Measurements from ENCODE around the gene NAA38.
"Not testable (repeated sequence)": the region's sequence is repeated elsewhere in the genome, so short reads cannot be mapped to it uniquely, and the experiment has no call there.

Gene NAA38

DNA sequence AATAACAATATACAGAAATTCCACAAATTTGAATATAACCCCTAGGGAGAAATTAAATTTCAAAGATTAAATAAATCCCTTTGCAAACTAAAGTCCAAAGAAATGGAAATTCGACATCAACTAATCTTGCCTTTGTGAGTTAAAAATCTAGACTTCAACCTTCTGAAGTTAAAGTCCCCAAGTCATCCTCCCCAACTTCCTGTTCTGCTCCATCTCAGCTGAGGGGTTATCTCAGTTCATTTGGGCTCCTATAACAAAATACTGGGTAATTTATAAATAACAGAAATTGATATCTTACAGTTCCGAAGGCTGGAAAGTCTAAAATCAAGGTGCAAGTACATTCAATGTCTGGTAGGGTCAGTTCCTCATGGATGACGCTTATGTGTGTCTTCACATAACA is 46.1 kb downstream of the NAA38 start:
- no peaks in the 10 kb centered on the region for H3K9me3 ChIP-seq (replicated peaks; ENCODE audit: insufficient read depth, low read length)
- no peak overlapping the region for H2AFZ ChIP-seq (ENCODE audit: low read length)
- H3K4me1 ChIP-seq (ENCODE audit: low read length) = no peaks in the 10 kb centered on the region
- no peak overlapping the region for H3K4me3 ChIP-seq (ENCODE audit: low read length)
- H3K36me3 ChIP-seq (replicated peaks; ENCODE audit: insufficient read depth, low read length) = no peaks in the 10 kb centered on the region
- H3K79me2 ChIP-seq (ENCODE audit: low read length) = no peaks in the 10 kb centered on the region
- no peak for DNase-seq
- peaks cover 90% of the 10 kb centered on the region for H3K27me3 ChIP-seq (replicated peaks; ENCODE audit: insufficient read depth, low read length)
- TF ChIP-seq EZH2 (optimal IDR thresholded peaks at IDR 0.05; ENCODE audit: low read depth, low read length) (no peak), EZH2phosphoT487 (IDR thresholded peaks at IDR 0.05; ENCODE audit: low read length) (no peak)
- TF ChIP-seq, protein P1, sequence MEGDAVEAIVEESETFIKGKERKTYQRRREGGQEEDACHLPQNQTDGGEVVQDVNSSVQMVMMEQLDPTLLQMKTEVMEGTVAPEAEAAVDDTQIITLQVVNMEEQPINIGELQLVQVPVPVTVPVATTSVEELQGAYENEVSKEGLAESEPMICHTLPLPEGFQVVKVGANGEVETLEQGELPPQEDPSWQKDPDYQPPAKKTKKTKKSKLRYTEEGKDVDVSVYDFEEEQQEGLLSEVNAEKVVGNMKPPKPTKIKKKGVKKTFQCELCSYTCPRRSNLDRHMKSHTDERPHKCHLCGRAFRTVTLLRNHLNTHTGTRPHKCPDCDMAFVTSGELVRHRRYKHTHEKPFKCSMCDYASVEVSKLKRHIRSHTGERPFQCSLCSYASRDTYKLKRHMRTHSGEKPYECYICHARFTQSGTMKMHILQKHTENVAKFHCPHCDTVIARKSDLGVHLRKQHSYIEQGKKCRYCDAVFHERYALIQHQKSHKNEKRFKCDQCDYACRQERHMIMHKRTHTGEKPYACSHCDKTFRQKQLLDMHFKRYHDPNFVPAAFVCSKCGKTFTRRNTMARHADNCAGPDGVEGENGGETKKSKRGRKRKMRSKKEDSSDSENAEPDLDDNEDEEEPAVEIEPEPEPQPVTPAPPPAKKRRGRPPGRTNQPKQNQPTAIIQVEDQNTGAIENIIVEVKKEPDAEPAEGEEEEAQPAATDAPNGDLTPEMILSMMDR (IDR thresholded peaks at IDR 0.05; ENCODE audit: low read length) = no peak
- H3K4me2 ChIP-seq (ENCODE audit: low read depth, low read length) = no peak overlapping the region
- H4K20me1 ChIP-seq (ENCODE audit: insufficient read depth, low read length) = no peaks in the 10 kb centered on the region
- no peak overlapping the region for H3K9ac ChIP-seq (ENCODE audit: low read length)
- H3K27ac ChIP-seq (ENCODE audit: low read length) = no peak overlapping the region
- no peaks in the 10 kb centered on the region for H3K9me2 ChIP-seq (replicated peaks; ENCODE audit: insufficient read depth, low read length)
- no peaks in the 10 kb centered on the region for H3F3A ChIP-seq (ENCODE audit: insufficient read depth, low read length)

DNA sequence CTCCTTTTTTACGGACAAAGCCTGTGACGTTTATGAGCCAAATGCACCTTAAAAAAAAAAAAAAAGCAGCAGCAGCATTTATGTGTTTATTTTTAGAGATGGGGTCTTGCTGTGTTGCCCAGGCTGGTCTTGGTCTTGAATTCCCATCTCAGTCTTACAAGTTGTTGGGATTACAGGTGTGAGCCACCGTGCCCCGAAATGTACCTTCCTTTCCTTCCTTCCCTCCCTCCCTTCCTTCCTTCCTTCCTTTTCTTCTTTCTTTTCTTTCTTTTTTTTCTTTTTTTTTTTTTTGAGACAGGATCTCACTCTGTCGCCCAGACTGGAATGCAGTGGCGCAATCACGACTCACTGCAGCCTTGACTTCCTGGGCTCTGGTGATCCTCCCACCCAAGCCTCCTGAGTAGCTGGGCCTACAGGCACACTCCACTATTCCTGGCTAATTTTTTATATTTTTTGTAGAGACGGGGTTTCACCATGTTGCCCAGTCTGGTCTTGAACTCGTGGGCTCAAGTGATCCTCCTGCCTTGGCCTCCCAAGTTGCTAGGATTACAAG is 47.5 kb downstream of the NAA38 start:
- H3K4me3 ChIP-seq (ENCODE audit: low read length); H3K9ac ChIP-seq (ENCODE audit: low read length); H3K79me2 ChIP-seq (ENCODE audit: low read length); H3K9me3 ChIP-seq (replicated peaks; ENCODE audit: insufficient read depth, low read length); H2AFZ ChIP-seq (ENCODE audit: low read length); H3K27ac ChIP-seq (ENCODE audit: low read length); H3K4me1 ChIP-seq (ENCODE audit: low read length); H3F3A ChIP-seq (ENCODE audit: insufficient read depth, low read length); DNase-seq; H4K20me1 ChIP-seq (ENCODE audit: insufficient read depth, low read length); H3K4me2 ChIP-seq (ENCODE audit: low read depth, low read length); H3K36me3 ChIP-seq (replicated peaks; ENCODE audit: insufficient read depth, low read length); H3K9me2 ChIP-seq (replicated peaks; ENCODE audit: insufficient read depth, low read length): not testable (repeated sequence)
- H3K27me3 ChIP-seq (replicated peaks; ENCODE audit: insufficient read depth, low read length) = peaks cover 90% of the 10 kb centered on the region

DNA sequence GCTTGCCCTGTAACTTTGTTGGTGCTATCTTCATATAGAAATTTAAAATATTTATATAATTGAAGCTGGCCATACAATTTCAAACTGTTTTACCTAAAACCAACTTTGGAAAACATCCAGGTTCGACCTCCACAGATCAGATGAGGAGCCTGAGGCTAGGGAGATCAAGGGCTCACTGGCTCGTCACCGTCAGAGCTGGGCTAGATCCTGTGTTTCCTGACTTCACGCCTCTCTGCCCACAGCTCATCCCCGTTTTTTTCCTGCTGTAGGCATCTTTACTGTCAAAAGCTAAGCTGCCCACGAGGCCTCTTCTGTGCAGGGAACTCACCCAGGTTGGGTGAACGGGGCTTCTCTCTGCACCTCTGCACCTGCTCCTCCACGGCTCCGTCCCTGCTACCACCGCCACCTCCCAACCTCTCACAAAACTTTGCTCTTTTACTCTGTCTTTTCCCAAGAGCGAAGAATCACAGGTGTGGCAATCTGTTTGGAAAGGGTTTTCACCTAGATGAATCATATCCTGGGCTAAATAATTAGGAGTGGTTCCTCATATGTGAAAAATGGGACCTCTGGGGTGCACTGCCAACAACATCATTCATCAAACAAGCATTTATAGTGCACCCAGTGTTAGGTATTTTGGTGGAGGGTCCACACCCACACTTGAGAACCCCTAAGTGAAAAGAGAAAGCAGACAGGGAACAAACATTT is 48.1 kb downstream of the NAA38 start:
- H3K4me1 ChIP-seq (ENCODE audit: low read length) = no peaks in the 10 kb centered on the region
- no peaks in the 10 kb centered on the region for H3K79me2 ChIP-seq (ENCODE audit: low read length)
- H4K20me1 ChIP-seq (ENCODE audit: insufficient read depth, low read length) = no peaks in the 10 kb centered on the region
- H3K36me3 ChIP-seq (replicated peaks; ENCODE audit: insufficient read depth, low read length) = no peaks in the 10 kb centered on the region
- no peaks in the 10 kb centered on the region for H3F3A ChIP-seq (ENCODE audit: insufficient read depth, low read length)
- no peaks in the 10 kb centered on the region for H3K9me2 ChIP-seq (replicated peaks; ENCODE audit: insufficient read depth, low read length)
- DNase-seq = no peak
- no peak overlapping the region for H2AFZ ChIP-seq (ENCODE audit: low read length)
- no peak for TF ChIP-seq EZH2phosphoT487 (IDR thresholded peaks at IDR 0.05; ENCODE audit: low read length)
- no peak overlapping the region for H3K9ac ChIP-seq (ENCODE audit: low read length)
- no peak overlapping the region for H3K4me3 ChIP-seq (ENCODE audit: low read length)
- peaks cover 89% of the 10 kb centered on the region for H3K27me3 ChIP-seq (replicated peaks; ENCODE audit: insufficient read depth, low read length)
- H3K27ac ChIP-seq (ENCODE audit: low read length) = no peak overlapping the region
- no peak overlapping the region for H3K4me2 ChIP-seq (ENCODE audit: low read depth, low read length)
- H3K9me3 ChIP-seq (replicated peaks; ENCODE audit: insufficient read depth, low read length) = no peaks in the 10 kb centered on the region

DNA sequence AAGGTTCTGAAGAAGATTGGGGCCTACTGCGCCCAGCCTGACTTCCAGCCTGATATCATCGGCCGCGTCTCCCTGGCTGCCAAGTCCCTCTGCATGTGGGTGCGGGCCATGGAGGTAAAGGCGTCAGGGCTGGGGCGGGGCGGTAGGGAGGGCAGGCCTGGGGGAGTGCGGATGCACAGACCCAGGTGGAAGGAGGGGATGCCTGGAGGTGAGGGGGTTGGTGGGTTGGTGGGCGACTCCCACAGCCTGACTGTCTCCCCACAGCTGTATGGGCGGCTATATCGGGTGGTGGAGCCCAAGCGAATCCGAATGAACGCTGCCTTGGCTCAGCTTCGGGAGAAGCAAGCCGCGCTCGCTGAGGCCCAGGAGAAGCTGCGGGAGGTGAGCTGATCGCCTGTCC is 50.2 kb downstream of the NAA38 start:
- no peak overlapping the region for H3K27ac ChIP-seq (ENCODE audit: low read length)
- no peaks in the 10 kb centered on the region for H3K79me2 ChIP-seq (ENCODE audit: low read length)
- H2AFZ ChIP-seq (ENCODE audit: low read length) = no peak overlapping the region
- H4K20me1 ChIP-seq (ENCODE audit: insufficient read depth, low read length) = no peaks in the 10 kb centered on the region
- H3K4me2 ChIP-seq (ENCODE audit: low read depth, low read length) = no peak overlapping the region
- TF ChIP-seq, protein P1 (IDR thresholded peaks at IDR 0.05; ENCODE audit: low read length) = no peak
- TF ChIP-seq EZH2 (optimal IDR thresholded peaks at IDR 0.05; ENCODE audit: low read depth, low read length) (no peak), EZH2phosphoT487 (IDR thresholded peaks at IDR 0.05; ENCODE audit: low read length) (no peak)
- H3K9me3 ChIP-seq (replicated peaks; ENCODE audit: insufficient read depth, low read length) = no peaks in the 10 kb centered on the region
- no peak overlapping the region for H3K4me3 ChIP-seq (ENCODE audit: low read length)
- no peaks in the 10 kb centered on the region for H3F3A ChIP-seq (ENCODE audit: insufficient read depth, low read length)
- no peaks in the 10 kb centered on the region for H3K36me3 ChIP-seq (replicated peaks; ENCODE audit: insufficient read depth, low read length)
- H3K9ac ChIP-seq (ENCODE audit: low read length) = no peak overlapping the region
- no peaks in the 10 kb centered on the region for H3K4me1 ChIP-seq (ENCODE audit: low read length)
- H3K27me3 ChIP-seq (replicated peaks; ENCODE audit: insufficient read depth, low read length) = peaks cover 88% of the 10 kb centered on the region
- no peaks in the 10 kb centered on the region for H3K9me2 ChIP-seq (replicated peaks; ENCODE audit: insufficient read depth, low read length)
- no peak for DNase-seq
